Stimulated activated CD8-positive, alpha-beta memory T cell treated with anti-CD3 and anti-CD28 coated beads, Interleukin-7, amount 100 ng/mL, for 48 hours (primary cell): ENCODE results near the gene MRPL45.
A peak's percentile ranks its signal among the peaks of the same experiment; 100 is the strongest.

ENCODE experiments used
- DNase-seq, 2 donors: peaks; one replicate each; pipeline ENCODE4 v3.0.0-alpha.2; 2020; ENCODE audit warnings: low read depth in 1 of 2; ENCODE audit errors: extremely low read depth in 1 of 2

The MRPL45 gene

DNA sequence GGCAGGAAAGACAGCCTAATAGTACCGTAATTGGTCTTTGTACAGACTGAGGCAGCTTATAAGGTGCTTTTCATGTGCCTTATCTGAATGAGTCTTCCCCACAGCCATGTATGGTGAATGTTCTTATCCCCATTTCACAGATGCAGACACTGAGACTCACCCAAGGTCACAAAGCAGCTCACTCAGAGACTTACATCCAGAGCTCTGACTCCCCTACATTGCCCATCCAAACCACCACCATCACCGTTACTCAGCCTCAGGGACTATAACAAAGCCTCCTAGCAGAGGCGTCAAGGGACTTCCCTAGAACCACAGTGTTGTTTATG lies 47.4 kb downstream of the MRPL45 start:
- DNase-seq = no peak

- no peak for DNase-seq
Observed at GRCh38 chr17:38345743-38346142, 48.8 kb downstream of the MRPL45 start.

- DNase-seq = peak; percentile 48 to 71
Observed at GRCh38 chr17:38349097-38349730, 52.2 kb downstream of the MRPL45 start.

DNA sequence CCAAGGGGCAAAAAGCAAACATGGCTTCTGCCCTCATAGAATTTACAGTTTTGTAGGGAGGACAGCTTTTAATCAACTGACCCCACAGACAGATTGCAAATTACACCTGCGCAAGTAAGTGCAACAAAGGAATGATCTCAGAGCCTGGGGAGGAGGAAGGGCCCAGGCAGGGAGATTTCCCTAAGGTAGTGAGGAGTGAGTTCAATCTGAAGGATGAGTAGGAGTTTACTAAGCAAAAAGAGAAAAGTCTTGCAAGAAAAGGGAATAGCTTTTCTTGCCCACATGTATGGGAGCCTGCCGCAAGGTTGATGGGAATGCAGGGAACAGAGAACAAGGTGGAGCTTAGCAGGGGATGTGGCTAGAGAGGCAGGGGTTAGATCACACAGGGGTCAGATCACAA lies 53.1 kb downstream of the MRPL45 start:
- no peak for DNase-seq

GRCh38 chr17:38351412-38352222 lies 54.6 kb downstream of the MRPL45 start, which contains the start of gene SOCS7:
TSS of gene SOCS7 (plus strand) at chr17:38351844. CDS start at chr17:38352053, 209 bp downstream.
- peak; percentile 83 to 85 for DNase-seq

DNA sequence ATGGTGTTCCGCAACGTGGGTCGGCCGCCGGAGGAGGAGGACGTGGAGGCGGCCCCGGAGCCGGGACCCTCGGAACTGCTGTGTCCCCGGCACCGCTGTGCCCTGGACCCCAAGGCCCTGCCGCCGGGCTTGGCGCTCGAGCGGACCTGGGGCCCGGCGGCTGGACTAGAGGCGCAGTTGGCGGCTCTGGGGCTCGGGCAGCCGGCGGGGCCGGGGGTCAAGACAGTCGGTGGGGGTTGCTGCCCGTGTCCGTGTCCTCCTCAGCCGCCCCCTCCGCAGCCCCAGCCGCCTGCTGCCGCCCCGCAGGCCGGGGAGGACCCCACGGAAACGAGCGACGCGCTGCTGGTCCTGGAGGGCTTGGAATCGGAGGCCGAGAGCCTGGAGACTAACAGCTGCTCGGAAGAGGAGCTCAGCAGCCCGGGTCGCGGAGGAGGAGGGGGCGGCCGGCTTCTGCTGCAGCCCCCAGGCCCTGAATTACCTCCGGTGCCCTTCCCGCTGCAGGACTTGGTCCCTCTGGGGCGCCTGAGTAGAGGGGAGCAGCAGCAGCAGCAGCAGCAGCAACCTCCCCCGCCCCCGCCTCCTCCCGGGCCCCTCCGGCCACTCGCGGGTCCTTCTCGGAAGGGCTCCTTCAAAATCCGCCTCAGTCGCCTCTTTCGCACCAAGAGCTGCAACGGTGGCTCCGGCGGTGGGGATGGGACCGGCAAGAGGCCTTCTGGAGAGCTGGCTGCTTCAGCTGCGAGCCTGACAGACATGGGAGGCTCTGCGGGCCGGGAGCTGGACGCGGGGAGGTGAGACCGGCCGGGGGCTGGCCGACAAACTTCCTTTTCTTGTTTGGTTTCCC lies 55.5 kb downstream of the MRPL45 start:
- no peak for DNase-seq

- no peak for DNase-seq
Observed at GRCh38 chr17:38353086-38353604, 56.2 kb downstream of the MRPL45 start.

GRCh38 chr17:38353668-38354067 lies 56.7 kb downstream of the MRPL45 start:
- DNase-seq = no peak

DNA sequence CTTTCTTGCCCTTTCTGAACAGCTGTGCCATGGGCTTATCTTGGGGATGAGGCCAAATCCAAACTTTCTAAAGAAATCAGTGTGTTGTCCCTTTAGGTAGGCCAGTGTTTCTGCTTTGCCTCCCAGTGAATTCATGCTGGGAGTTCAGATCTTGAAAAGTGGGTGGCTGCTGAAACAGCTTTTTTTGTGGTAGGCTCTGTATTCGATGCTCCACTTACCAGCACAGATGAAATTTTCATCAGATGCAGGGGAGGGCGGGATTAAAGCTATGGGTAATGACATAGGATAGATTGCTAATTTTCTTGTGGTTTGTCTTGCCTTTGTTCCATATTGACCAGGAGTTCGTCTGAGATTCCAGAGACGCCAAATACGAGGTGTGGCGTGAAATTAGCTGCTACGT lies 57.5 kb downstream of the MRPL45 start:
- DNase-seq = no peak

GRCh38 chr17:38355251-38355650 lies 58.3 kb downstream of the MRPL45 start:
- DNase-seq = no peak

DNA sequence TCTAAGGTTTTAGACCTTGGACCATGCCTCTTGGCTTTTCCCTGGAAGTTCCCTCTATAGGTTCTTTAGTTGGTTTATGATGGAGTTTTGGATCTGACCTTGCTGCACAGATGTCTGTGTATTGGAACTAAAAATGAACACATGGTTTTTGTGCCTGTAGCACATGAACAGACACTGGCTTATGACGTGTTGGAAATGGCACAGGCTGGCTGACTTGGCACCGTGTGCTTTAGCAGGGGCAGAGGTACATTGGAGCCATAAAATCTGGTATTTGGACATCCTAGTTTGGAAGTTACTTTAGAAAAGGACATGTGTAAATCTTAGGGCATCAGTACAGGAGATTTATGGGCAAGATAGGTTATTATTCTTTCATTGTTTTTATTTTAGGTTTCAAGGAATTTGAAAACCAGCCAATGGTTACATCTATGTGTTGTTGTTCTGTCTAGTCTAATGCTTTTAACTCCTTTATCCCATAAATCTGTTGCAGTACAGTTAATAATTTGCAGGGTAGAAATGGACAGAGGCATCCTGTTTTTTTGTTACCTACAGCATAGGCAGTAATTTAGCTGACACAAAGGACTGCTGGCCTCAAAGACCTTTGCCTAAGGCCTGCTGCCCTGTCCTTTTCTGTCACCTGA lies 60.6 kb downstream of the MRPL45 start:
- DNase-seq = no peak

- DNase-seq = no peak
Observed at GRCh38 chr17:38358586-38359513, 61.9 kb downstream of the MRPL45 start.

DNA sequence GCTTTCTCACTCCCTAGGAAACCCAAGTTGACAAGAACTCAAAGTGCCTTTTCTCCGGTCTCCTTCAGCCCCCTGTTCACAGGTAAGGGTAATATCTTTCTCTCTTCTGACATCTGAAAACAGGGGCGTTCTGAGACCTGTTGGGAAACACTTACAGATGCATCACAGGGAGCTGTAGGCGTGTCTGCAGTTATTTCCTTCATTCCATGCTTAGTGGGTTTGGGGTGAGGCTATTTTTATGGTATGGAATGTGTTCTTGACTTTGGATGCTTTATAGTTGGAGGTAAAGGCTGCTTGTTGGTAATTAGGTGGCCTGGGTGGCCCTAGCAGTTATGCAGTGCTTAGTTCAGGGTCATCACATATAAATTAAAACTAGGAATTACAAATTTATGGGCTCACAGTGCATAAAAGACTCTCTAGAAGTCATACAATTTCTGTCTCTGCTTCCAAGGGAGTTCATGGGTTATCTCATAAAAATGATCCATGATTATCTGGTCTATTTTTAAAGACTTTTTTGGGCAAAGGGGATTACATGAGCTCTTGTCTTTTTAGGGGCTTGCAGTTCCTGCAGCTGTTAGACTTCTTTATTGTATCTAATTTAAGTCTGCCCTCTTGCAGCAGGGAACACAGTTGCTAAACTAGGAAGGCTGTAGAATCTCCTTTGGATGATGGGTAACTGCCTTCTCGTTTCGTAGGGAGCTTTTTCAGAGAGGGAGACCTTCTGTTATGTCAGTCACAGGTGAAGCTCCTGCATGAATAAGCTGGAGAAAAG lies 64.9 kb downstream of the MRPL45 start:
- no peak for DNase-seq

- DNase-seq = no peak
Observed at GRCh38 chr17:38363016-38363415, 66.0 kb downstream of the MRPL45 start.

DNA sequence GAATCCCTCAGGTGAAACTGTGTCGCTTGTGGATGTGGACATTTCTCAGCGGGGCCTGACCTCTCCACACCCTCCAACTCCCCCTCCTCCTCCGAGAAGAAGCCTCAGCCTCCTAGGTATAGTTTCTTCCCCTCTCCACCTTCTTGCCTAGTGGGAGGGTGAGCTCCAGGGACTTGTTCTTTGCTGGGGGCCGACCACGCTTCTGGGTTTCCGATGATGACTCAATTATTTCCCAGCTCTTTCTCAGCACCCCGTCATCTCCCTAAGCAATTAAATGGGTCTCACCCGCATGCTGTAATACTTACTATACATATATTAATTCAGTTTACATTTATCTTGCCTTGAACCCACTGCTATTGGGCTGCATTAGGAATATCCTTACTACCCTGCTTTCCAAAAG lies 67.8 kb downstream of the MRPL45 start:
- no peak for DNase-seq

DNA sequence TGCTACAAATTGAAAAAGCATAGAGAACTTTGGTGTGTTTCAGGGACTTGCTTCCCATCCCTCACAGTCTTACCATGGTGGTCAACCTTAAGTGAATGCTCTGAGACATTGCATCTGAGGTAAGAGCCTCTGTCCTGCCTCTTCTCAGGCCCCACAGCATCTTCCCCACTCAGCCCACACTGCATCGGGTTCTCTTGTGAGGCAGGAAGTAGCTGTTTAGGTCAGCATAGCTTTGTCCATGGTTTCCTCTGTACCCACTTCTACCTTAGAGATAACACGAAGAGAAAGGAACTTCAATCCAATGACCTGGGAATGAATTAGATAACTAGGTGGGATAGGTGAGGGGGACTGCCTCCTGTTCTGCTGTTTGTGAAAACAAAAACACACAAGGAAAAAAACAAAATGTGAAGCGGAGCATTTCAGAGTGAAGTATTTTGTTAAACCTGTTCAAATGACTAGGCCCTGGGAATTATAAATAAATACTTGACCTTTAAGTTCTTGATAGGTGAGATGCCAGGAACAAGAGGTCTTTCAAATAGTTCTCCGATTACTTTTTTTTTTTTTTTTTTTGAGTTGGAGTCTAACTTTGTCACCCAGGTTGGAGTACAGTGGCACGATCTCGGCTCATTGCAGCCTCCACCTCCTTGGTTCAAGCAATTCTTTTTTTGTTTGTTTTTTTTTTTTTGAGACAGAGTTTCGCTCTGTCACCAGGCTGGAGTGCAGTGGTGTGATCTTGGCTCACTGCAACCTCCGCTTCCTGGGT lies 72.3 kb downstream of the MRPL45 start:
- DNase-seq = no peak
